Parathyroid adenoma (tissue), 2 donors: Measurements from ENCODE around the gene DIPK1B.
"Not testable (repeated sequence)": the region's sequence is repeated elsewhere in the genome, so short reads cannot be mapped to it uniquely, and the experiment has no call there.

Experiments used
- H2AFZ ChIP-seq: fragments of 300-600 bp; sonication (generic); one replicate; pipeline ENCODE4 v1.7.0; 2017; ENCODE audit warnings: antibody characterized with exemption, mild to moderate bottlenecking
- H3K27ac ChIP-seq: fragments of 300-600 bp; sonication (generic); one replicate; pipeline ENCODE4 v1.7.0; 2017
- H3K27me3 ChIP-seq: fragments of 300-600 bp; sonication (generic); one replicate; pipeline ENCODE4 v1.7.0; 2017; ENCODE audit warnings: low read length; ENCODE audit not compliant: control insufficient read depth, insufficient read depth
- H3K36me3 ChIP-seq: fragments of 300-600 bp; sonication (generic); one replicate; pipeline ENCODE4 v1.7.0; 2017; ENCODE audit warnings: low read length; ENCODE audit not compliant: control insufficient read depth, insufficient read depth
- H3K4me1 ChIP-seq: fragments of 300-600 bp; sonication (generic); one replicate; pipeline ENCODE4 v1.7.0; 2017; ENCODE audit warnings: control low read depth
- H3K4me2 ChIP-seq: fragments of 300-600 bp; sonication (generic); one replicate; pipeline ENCODE4 v1.7.0; 2017; ENCODE audit warnings: low read length
- H3K4me3 ChIP-seq: fragments of 300-600 bp; sonication (generic); one replicate; pipeline ENCODE4 v1.7.0; 2017; ENCODE audit warnings: low read depth, low read length
- H3K79me2 ChIP-seq: fragments of 300-600 bp; sonication (generic); one replicate; pipeline ENCODE4 v1.7.0; 2017; ENCODE audit warnings: control low read depth
- H3K9ac ChIP-seq: fragments of 300-600 bp; sonication (generic); one replicate; pipeline ENCODE4 v1.7.0; 2017; ENCODE audit warnings: mild to moderate bottlenecking
- H3K9me3 ChIP-seq: fragments of 300-600 bp; sonication (generic); one replicate; pipeline ENCODE4 v1.7.0; 2017; ENCODE audit warnings: low read length; ENCODE audit not compliant: control insufficient read depth
- TF ChIP-seq, protein P1 (sequence below): fragments of 300-600 bp; sonication (generic); IDR thresholded peaks from one replicate; pipeline ENCODE4 v1.7.0; 2017; ENCODE audit warnings: antibody characterized with exemption, mild to moderate bottlenecking
- donor health status: primary hyperparathyroidism.

Gene DIPK1B

DNA sequence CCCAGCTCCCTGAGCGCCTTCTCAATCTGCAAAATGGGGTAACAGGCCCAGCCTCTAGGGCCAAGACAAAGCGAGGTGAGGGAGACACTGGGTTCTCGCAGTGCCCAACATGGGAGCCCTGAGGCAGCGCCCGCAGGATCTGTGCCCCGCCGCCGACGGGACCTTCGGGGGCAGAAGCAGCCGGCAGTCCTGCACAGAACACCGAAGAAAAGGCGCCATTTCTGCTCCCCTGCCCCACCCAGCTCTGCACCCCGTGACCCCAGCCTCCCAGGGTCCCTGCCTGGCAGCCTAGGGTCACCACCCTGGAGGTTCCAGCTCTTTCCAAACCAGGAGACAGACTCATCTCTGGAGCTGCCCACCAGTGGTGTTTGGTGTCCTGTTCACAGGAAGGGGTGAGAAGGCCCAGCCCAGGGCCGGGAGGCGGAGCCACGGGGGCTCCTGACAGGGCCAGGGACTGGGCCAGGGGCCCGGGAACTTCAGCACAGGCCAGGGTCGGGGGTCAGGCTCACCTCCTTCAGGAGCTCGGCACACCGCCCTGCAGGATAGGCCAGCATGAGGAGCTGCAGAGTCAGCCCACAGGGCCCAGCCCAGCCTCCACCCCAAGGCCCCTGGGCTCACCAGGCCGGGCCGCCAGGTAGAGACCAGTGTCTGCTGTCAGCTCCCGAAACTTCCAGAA is 42.4 kb downstream of the DIPK1B start:
- no peak overlapping the region for H3K9ac ChIP-seq
- TF ChIP-seq, protein P1, sequence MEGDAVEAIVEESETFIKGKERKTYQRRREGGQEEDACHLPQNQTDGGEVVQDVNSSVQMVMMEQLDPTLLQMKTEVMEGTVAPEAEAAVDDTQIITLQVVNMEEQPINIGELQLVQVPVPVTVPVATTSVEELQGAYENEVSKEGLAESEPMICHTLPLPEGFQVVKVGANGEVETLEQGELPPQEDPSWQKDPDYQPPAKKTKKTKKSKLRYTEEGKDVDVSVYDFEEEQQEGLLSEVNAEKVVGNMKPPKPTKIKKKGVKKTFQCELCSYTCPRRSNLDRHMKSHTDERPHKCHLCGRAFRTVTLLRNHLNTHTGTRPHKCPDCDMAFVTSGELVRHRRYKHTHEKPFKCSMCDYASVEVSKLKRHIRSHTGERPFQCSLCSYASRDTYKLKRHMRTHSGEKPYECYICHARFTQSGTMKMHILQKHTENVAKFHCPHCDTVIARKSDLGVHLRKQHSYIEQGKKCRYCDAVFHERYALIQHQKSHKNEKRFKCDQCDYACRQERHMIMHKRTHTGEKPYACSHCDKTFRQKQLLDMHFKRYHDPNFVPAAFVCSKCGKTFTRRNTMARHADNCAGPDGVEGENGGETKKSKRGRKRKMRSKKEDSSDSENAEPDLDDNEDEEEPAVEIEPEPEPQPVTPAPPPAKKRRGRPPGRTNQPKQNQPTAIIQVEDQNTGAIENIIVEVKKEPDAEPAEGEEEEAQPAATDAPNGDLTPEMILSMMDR, result no peak
- no peak overlapping the region for H3K4me2 ChIP-seq
- H2AFZ ChIP-seq, result no peak overlapping the region
- H3K4me1 ChIP-seq, result no peaks in the 10 kb centered on the region
- no peaks in the 10 kb centered on the region for H3K79me2 ChIP-seq
- H3K36me3 ChIP-seq, result no peaks in the 10 kb centered on the region
- no peaks in the 10 kb centered on the region for H3K27me3 ChIP-seq
- no peak overlapping the region for H3K27ac ChIP-seq
- no peak overlapping the region for H3K4me3 ChIP-seq
- H3K9me3 ChIP-seq, result no peaks in the 10 kb centered on the region

DNA sequence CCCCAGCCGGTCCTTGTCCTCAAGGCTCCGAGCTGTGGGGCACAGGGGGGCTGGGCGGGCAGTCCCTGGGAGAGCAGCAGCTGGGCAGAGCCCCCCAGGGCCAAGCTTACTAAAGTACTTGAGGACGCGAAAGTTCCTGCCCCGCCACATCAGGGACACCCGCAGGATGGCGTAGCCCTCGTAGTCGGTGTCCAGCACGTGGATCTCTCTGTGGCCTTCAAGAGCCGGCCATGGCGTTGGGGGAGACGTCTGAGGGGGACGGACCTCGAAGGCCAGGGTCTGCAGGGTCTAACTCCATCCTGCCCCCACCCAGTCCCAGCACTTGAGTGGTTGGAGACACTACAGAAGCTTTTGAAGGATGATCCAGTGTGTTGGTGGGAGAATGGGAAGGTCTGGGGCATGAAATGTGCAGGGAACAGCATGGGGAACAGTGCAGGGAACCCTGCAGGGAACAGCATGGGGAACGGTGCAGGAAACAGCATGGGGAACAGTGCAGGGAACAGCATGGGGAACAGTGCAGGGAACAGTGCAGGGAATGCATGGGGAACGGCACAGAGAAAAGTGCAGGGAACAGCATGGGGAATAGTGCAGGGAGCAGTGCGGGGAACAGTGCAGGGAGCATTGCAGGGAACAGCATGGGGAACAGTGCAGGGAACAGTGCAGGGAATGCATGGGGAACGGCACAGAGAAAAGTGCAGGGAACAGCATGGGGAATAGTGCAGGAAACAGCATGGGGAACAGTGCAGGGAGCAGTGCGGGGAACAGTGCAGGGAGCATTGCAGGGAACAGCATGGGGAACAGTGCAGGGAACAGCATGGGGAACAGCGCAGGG is 43.1 kb downstream of the DIPK1B start:
- H3K79me2 ChIP-seq, H3K9me3 ChIP-seq, H3K36me3 ChIP-seq, H3K4me3 ChIP-seq, H3K4me2 ChIP-seq, H3K27me3 ChIP-seq, H3K9ac ChIP-seq, H3K4me1 ChIP-seq, H3K27ac ChIP-seq, H2AFZ ChIP-seq: not testable (repeated sequence)

DNA sequence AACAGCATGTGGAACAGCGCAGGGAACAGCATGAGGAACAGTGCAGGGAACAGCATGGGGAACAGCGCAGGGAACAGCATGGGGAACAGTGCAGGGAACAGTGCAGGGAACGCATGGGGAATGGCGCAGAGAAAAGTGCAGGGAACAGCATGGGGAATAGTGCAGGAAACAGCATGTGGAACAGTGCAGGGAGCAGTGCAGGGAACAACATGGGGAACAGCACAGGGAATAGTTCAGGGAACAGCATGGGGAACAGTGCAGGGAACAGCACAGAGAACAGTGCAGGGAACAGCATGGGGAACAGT is 43.7 kb downstream of the DIPK1B start:
- TF ChIP-seq, protein P1, result no peak
- Histone ChIP-seq H3K79me2 (no peaks in the 10 kb centered on the region), H3K36me3 (no peaks in the 10 kb centered on the region), H2AFZ (no peak overlapping the region), H3K27me3 (no peaks in the 10 kb centered on the region), H3K4me2 (no peak overlapping the region), H3K9ac (no peak overlapping the region), H3K4me1 (no peaks in the 10 kb centered on the region), H3K27ac (no peak overlapping the region), H3K4me3 (no peak overlapping the region), H3K9me3 (no peaks in the 10 kb centered on the region)

DNA sequence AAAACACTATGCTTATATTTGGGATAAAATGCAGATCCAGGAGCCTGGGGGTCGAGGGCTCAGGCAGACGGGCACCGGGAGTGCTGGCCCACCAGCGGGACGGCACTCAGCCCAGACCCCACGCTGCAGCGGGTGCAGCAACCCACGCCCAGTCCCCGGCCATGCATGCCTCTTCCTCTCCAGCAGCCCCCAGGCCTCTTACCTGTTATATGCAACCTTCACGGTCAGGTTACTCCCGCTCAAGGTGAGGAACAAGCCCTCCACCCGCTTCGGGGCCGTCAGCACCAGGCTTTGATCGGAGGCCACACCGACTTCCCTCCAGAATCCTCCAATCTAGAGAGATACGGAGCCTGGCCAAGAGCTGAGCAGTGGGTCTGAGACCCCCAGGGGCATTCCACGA is 44.5 kb downstream of the DIPK1B start:
- no peaks in the 10 kb centered on the region for H3K79me2 ChIP-seq
- no peak overlapping the region for H3K27ac ChIP-seq
- H3K9me3 ChIP-seq, result no peaks in the 10 kb centered on the region
- H3K4me1 ChIP-seq, result no peaks in the 10 kb centered on the region
- H2AFZ ChIP-seq, result no peak overlapping the region
- no peaks in the 10 kb centered on the region for H3K27me3 ChIP-seq
- no peaks in the 10 kb centered on the region for H3K36me3 ChIP-seq
- no peak overlapping the region for H3K4me2 ChIP-seq
- TF ChIP-seq, protein P1, result no peak
- H3K4me3 ChIP-seq, result no peak overlapping the region
- H3K9ac ChIP-seq, result no peak overlapping the region

DNA sequence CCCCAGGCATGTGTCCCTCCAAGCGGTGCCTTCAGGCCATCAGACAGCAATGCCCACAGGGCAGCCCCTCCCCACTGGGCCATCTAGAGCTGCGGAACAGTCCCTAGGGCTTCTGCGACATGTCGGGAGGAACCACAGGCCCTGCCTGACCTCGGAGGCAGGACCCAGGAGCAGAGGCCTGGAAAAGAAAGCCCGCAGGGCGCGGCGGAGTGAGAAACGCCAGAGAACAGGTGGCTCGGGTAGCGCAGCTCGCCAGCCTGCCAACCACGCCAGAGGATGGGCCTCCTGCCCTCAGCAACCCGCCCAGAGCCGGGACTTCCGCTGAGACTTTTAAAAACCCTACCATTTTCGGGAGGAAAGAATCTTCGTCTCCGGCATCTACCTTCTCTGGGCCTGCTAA is 45.0 kb downstream of the DIPK1B start:
- H3K4me2 ChIP-seq, result no peak overlapping the region
- H3K4me3 ChIP-seq, result no peak overlapping the region
- H3K36me3 ChIP-seq, result no peaks in the 10 kb centered on the region
- TF ChIP-seq, protein P1, result no peak
- no peak overlapping the region for H2AFZ ChIP-seq
- H3K4me1 ChIP-seq, result no peaks in the 10 kb centered on the region
- no peak overlapping the region for H3K27ac ChIP-seq
- no peak overlapping the region for H3K9ac ChIP-seq
- H3K9me3 ChIP-seq, result no peaks in the 10 kb centered on the region
- no peaks in the 10 kb centered on the region for H3K27me3 ChIP-seq
- no peaks in the 10 kb centered on the region for H3K79me2 ChIP-seq
